NCI-H345 treated with DMSO at 0.1 percent for 48 hours (cell line): ENCODE results near the gene OXSM.
A peak's percentile ranks its signal among the peaks of the same experiment; 100 is the strongest.

Experiments used
- DNase-seq: peaks from one replicate; lab custom pipeline; 2025; ENCODE audit not compliant: unreplicated experiment; lab: John Stamatoyannopoulos, UW

Gene OXSM

DNA sequence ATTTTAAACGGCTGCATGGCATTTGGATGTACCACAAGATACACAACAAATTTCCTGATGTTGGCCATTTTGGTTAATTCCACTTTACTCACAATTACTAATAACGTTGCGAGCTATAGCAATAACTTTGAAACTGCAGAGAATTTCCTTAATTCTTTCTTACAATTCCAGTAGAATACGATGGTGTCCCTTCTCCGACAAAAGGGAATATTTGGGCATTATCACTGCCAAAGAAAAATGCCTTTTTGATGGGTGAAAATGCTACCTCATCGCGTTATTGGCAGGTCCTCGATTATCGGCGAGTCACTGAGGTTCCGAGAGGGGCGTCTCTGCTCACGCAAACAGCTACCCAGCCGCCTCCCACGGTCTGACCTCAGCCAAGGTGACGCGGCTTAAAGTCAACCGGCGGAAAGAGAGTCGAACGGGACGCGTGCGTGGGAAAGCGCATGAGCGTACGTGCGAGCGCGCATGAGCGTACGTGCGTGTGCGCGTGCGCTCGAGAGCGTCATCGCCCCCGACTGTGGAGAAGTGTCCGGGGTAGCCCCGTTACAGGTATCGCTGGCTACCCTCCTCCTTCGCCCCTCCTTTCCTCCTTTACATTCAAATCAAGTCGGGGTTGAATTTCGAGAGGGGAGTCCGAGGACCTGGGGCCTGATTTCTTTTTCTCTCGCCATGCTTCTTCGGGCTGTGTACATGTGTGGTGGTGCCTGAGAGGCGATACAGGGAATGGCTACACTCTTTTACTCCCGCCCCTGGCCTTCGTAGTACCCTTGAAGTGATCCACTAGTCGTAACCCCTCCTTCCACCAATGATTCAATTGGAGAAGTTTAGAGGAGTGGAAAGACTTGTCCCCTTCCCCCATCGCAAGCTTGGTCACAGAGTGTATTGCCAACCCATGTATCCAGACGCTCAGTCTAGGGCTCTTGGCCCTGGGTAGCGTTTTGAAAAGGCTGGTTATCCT is at the start of gene OXSM:
Gene OXSM, plus strand, starts transcription at position 495 of the 961 bp plus-strand sequence. CDS start 931 bp downstream, outside the sequence.
- DNase-seq: peak; percentile 58

DNA sequence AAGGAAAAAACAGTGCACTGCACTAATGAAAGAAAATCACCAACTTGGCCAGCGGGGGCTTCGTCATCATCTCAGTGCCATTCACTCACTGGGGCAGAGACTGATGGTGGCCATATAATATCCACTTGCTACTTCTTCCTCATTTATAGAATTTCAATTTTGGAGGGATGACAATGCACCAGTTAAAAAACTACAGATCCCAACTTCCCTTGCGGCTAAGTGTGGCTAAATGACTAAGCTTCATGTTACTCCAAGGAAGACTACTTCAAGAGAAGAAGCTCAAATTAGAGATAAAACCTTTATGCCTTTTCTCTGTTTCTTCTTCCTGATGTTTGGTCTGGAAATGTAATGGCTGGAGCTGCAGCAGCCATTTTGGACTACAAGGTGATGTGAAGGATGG is 45.4 kb upstream of the OXSM start:
- no peak for DNase-seq

DNA sequence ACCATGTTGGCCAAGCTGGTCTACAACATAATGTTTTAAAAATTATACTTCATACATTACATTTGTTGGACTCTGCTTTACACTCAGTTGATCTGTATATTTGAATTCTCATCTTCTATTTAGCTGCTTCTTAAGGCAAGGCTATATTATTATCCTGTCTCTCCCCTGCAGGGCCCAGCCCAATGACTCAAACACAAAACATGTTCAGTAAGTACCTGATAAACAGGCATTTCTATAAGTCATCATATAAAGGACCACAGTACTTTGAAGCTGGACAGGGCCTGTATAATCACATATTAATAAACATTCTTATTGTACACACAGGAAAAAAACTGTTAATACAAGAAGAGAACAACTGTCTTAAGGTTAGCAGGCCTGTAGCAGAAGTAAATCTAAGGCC is 42.9 kb upstream of the OXSM start:
- no peak for DNase-seq

DNA sequence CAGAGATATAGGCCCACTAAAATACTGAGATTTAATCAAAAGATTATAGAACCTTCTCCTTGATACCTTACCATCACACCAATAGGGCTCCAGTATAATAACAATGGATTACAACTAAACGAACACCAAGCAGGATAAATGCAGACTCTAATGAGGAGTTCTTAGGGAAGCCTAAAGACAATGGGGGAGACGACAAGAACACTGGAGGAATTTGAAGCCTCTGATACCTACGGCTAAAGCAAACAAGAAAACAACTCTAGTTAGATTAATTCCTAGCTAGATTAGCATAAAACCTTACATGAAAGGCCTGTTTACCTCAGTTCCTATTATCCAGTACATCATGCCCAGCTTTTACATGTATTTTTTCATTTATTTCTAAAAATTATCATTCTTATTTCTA is 41.7 kb upstream of the OXSM start:
- DNase-seq: no peak

- no peak for DNase-seq
Measured at GRCh38 chr3:25749031-25749581, 40.8 kb upstream of the OXSM start.

DNA sequence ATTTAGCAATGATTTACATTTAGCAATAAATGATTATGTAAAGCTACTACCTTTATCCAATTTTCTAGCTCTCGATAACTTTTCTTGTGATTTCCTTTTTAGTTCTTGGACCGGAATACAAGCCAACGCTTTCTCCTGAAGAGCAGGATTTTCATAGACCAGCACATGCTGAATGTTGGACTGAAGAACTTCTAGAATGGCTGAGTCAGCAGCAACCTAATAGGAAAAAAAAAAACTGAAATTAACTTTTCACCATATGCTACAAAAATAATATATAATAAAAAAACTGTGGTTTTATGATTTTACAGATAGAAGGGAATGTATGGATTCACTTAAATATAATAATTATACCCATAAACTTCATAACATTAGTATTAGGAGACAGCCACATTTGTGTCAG is 38.8 kb upstream of the OXSM start:
- DNase-seq: no peak

GRCh38 chr3:25751725-25752124 is 38.2 kb upstream of the OXSM start:
- no peak for DNase-seq

- DNase-seq: no peak
Measured at GRCh38 chr3:25768851-25769250, 21.0 kb upstream of the OXSM start.

- DNase-seq: no peak
Measured at GRCh38 chr3:25775936-25776335, 14.0 kb upstream of the OXSM start.

GRCh38 chr3:25780618-25781017 is 9.3 kb upstream of the OXSM start:
- DNase-seq: no peak

- DNase-seq: no peak
Measured at GRCh38 chr3:25781145-25781757, 8.6 kb upstream of the OXSM start.

GRCh38 chr3:25781758-25782594 is 7.9 kb upstream of the OXSM start:
- DNase-seq: no peak

- DNase-seq: no peak
Measured at GRCh38 chr3:25782636-25782937, 7.3 kb upstream of the OXSM start.

DNA sequence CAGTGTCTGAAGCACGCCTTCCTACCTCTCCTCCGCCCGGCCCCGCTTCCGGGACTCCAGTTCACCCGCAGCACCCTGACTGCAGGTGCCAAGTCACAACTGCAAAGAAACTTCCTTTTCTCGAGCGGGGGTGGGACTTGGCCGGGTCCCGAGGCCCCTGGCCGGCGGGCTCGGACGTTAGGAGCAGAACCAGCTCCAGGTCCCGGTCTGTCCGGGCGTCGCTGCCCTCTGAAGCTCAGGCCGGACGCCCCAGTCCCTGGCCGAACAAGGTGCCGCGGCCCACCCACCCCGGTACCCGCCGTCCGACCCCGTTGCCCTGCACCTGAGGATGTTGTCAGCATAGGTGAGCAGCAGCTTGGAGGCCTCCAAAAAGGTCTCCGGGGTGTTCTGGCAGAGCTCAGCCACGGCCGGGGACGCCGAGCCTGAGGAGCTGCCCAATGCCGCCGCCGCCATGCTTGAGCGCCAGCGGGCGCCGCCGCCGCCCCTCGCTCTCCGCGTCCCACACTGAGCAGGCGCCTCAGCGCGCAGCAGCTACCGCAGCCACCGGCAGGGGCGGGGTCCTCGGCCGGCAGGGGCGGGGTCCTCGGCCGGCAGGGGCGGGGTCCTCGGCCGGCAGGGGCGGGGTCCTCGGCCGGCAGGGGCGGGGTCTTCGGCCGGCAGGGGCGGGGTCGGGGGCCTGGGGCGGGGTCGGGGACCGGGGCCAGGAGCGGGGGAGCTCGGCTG is 6.8 kb upstream of the OXSM start, which contains the start of gene NGLY1:
Gene NGLY1, minus strand, starts transcription at position 506 of the 723 bp plus-strand sequence. Its CDS starts 53 bp downstream, at position 453.
- DNase-seq: peak; percentile 19

GRCh38 chr3:25783661-25784512 is 6.0 kb upstream of the OXSM start:
- no peak for DNase-seq

DNA sequence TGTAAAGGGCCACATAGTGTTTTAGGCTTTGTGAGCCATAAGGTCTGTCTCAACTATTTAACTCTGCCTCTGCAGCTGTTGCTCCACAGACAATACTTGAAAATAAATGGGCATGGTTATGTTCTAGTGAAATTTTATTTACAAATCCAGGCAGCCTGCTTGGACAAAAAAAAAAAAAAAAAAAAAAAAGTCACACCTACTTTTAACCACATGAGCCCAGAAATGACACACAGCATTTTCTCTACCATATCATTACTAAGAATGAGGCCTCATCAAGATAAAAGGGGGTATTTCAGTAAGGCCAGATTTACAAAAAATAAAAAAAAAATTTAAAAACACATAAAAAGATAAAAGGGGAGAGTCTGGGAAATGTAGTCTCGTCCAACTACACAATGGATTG is 4.9 kb upstream of the OXSM start:
- no peak for DNase-seq

DNA sequence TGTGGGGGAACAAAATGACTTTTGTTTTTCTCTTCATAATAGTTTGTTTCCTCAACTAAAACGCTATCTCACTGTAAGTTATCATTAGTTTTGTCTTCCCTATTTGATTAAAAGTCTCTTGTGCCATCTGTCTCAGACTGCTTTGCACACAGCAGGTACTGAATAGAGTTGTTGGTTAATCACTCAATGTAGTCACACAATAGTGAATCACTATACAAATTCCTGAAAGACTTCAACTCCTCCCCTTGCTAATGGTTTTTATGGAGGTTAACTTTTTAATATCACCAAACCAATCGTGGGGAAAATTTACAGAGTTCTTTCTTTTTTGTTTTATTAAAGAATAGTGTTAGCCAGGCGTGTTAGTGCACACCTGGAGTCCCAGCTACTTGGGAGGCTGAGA is 4.1 kb upstream of the OXSM start:
- DNase-seq: no peak

DNA sequence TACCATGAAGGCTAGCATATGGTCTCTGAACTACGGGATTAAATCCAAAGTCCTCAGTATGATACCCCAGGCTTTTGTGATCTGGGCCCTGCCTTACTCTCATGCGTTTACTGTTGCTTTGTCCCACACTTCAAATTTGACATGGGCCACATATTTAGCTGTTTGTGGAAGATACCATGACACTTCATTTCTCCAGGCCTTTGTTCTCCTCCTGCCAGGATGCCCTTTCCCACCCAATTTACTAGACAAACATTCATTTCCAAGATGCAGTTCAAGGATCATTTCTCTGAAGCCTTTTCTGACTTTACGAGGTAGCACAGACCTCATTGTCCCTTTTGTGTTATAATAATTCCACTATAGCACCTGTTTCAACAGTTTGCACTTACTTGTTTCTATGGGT is 2.2 kb upstream of the OXSM start:
- no peak for DNase-seq

GRCh38 chr3:25789209-25789595 is 688 bp upstream of the OXSM start:
- DNase-seq: no peak

GRCh38 chr3:25801786-25802185 is 11.9 kb downstream of the OXSM start:
- DNase-seq: no peak
